ENCODE data around the gene FCN2.
"Not testable (repeated sequence)": the region's sequence is repeated elsewhere in the genome, so short reads cannot be mapped to it uniquely, and the experiment has no call there.

The FCN2 gene

GRCh38 chr9:134847752-134848432 lies 32.7 kb upstream of the FCN2 start:
- DNase-seq, result no peak

GRCh38 chr9:134848504-134848903 lies 32.1 kb upstream of the FCN2 start:
- no peak for DNase-seq

- no peak for DNase-seq
These were observed 30.0 kb upstream of the FCN2 start for GRCh38 chr9:134850611-134851010.

GRCh38 chr9:134851020-134851419 lies 29.6 kb upstream of the FCN2 start:
- DNase-seq, result no peak

- no peak for DNase-seq
These were observed 27.5 kb upstream of the FCN2 start for GRCh38 chr9:134852906-134853654.

GRCh38 chr9:134853893-134854292 lies 26.7 kb upstream of the FCN2 start:
- DNase-seq, result no peak

GRCh38 chr9:134854541-134854981 lies 26.0 kb upstream of the FCN2 start:
- no peak for DNase-seq

GRCh38 chr9:134855231-134855899 lies 25.2 kb upstream of the FCN2 start:
- no peak for DNase-seq

GRCh38 chr9:134855900-134856377 lies 24.7 kb upstream of the FCN2 start:
- no peak for DNase-seq

- not testable (repeated sequence) for DNase-seq
These were observed 23.2 kb upstream of the FCN2 start for GRCh38 chr9:134857451-134857850.

- no peak for DNase-seq
These were observed 22.4 kb upstream of the FCN2 start for GRCh38 chr9:134858051-134858841.

- DNase-seq, result no peak
These were observed 20.1 kb upstream of the FCN2 start for GRCh38 chr9:134860510-134860909.

GRCh38 chr9:134861595-134862334 lies 18.8 kb upstream of the FCN2 start:
- DNase-seq, result no peak

- DNase-seq, result no peak
These were observed 17.2 kb upstream of the FCN2 start for GRCh38 chr9:134863306-134863902.

- DNase-seq, result no peak
These were observed 16.4 kb upstream of the FCN2 start for GRCh38 chr9:134863941-134864820.

- no peak for DNase-seq
These were observed 15.8 kb upstream of the FCN2 start for GRCh38 chr9:134864821-134865190.

- DNase-seq, result peak; percentile 39
These were observed 12.5 kb upstream of the FCN2 start for GRCh38 chr9:134867917-134868750.

- peak; percentile 79 for DNase-seq
These were observed 11.7 kb upstream of the FCN2 start for GRCh38 chr9:134868751-134869553.
